Astrocyte of the spinal cord (primary cell): Measurements from ENCODE around the gene PCDHGA1.
A peak's percentile ranks its signal among the peaks of the same experiment; 100 is the strongest.

ENCODE experiments used
- DNase-seq: peaks from one replicate; pipeline ENCODE4 v3.0.0; 2011; ENCODE audit warnings: low read depth, low spot score
- H3K4me3 ChIP-seq: 2 replicates; pipeline ENCODE4 v1.5.1; 2011; ENCODE audit warnings: low read depth, mild to moderate bottlenecking, low read length, moderate library complexity
- CTCF ChIP-seq: IDR thresholded peaks from 2 replicates; pipeline ENCODE4 v1.5.1; 2012; ENCODE audit warnings: low read depth, mild to moderate bottlenecking, low read length, inconsistent platforms
- in situ Hi-C: cut with HindIII; loops from 2 replicates; pipeline ENCODE4 v1.10.0; 2017; ENCODE audit warnings: low sequenced_read_pairs

The PCDHGA1 gene

GRCh38 chr5:141485321-141486055, 155.2 kb downstream of the PCDHGA1 start:
- in situ Hi-C loops: no loop called here
- TF ChIP-seq CTCF: no peak
- DNase-seq: no peak
- peak overlapping the region; percentile 27 for H3K4me3 ChIP-seq

GRCh38 chr5:141486091-141486490, 155.8 kb downstream of the PCDHGA1 start:
- TF ChIP-seq CTCF: no peak
- in situ Hi-C loops: no loop called here
- no peak overlapping the region for H3K4me3 ChIP-seq
- no peak for DNase-seq

DNA sequence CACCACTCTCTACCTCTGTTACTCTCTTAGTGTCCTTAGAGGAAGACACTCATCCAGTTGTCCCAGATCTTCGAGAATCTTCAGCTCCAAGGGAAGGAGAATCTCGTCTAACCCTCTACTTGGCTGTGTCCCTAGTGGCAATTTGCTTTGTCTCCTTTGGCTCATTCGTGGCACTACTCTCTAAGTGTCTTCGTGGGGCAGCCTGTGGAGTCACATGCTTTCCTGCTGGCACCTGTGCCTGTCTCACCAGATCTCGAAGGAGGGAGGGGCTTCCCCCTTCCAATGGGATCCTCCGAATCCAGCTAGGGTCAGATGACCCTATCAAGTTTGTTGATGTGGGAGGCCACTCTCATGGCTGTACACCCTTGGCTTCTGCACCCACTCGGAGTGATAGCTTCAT, 156.8 kb downstream of the PCDHGA1 start:
- no peak for DNase-seq
- TF ChIP-seq CTCF: no peak
- no peak overlapping the region for H3K4me3 ChIP-seq
- in situ Hi-C loops: no loop called here

DNA sequence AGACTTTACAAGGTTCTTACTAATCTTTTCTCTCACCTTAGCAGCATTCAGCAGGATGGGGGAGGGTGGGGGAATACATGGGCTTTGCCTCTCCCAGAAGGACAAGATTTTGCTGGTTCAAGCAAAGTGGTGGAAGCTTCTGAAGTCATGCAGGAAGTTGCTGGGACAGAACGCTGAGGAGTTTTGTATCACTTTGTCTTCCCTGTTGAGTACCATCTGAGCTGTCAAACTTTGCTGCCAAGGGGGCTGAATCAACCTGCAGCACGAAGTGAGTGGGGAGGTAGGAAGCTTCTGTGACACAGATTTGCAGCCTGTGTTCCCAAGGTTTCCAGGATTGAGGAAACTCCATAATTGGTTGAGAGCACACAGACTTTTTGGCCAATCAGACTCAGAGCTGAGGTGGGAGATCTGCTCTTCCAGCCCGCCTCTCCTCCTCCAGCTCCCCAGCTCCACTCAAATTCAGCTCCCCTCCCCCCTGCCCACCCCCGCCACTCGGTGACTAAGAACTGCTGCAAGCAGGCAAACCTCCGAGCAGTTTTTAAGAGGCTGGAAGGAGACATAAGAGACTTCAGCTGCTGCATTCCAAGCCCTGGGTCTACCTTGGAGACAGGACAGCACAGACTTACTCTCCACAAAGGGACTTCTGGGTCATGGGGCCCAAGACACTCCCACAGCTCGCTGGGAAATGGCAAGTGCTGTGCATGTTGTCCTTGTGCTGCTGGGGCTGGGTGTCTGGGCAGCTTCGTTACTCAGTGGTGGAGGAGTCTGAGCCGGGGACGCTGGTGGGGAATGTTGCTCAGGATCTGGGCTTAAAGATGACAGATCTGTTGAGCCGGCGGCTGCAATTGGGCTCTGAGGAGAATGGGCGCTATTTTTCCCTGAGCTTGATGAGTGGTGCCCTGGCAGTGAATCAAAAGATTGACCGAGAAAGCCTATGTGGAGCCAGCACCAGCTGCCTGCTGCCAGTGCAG, 158.6 kb downstream of the PCDHGA1 start, which contains the start of gene PCDHGC5:
TSS of gene PCDHGC5 (plus strand) at position 491 of the 971 bp plus-strand sequence. CDS start at position 651, 160 bp downstream.
- no peak within 1 kb of the TSS for H3K4me3 ChIP-seq
- TF ChIP-seq CTCF: no peak
- DNase-seq: peak; percentile 80
- in situ Hi-C loops: no loop called here

DNA sequence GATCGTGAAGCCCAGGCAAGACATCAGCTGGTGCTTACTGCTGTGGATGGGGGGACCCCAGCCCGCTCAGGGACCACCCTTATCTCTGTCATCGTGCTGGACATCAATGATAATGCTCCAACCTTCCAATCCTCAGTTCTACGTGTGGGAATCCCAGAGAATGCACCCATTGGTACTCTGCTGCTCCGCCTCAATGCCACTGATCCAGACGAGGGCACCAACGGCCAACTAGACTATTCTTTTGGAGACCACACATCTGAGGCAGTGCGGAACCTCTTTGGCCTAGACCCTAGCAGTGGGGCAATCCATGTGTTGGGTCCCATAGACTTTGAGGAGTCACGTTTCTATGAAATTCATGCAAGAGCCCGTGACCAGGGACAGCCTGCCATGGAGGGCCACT, 159.5 kb downstream of the PCDHGA1 start:
- no peak overlapping the region for H3K4me3 ChIP-seq
- no peak for TF ChIP-seq CTCF
- DNase-seq: no peak
- in situ Hi-C loops: no loop called here

GRCh38 chr5:141490271-141490670, 160.0 kb downstream of the PCDHGA1 start:
- TF ChIP-seq CTCF: no peak
- in situ Hi-C loops: no loop called here
- no peak for DNase-seq
- H3K4me3 ChIP-seq: no peak overlapping the region
